Hepatocyte (in vitro differentiated cells): ENCODE data around the gene MIS12. TPM values are rescaled to one million over a fixed set of nuclear protein-coding genes. Genes with fewer than 3 reads are reported as not detected.

Source experiments
- DNase-seq: peaks from one replicate; pipeline ENCODE4 v3.0.0-alpha.2; 2016; ENCODE audit warnings: low spot score
- H2AFZ ChIP-seq: fragments of 200-600 bp; sonication (generic); 2 replicates; pipeline ENCODE4 v1.6.0; 2016; ENCODE audit warnings: antibody characterized with exemption, mild to moderate bottlenecking
- H3K27ac ChIP-seq: fragments of 200-600 bp; sonication (generic); 2 replicates; pipeline ENCODE4 v1.5.1; 2016; ENCODE audit warnings: mild to moderate bottlenecking
- H3K27me3 ChIP-seq: fragments of 200-600 bp; sonication (generic); 2 replicates; pipeline ENCODE4 v1.6.1; 2016
- H3K36me3 ChIP-seq: fragments of 200-600 bp; sonication (generic); replicated peaks from 2 replicates; pipeline ENCODE4 v1.5.1; 2016; ENCODE audit warnings: low read depth; ENCODE audit not compliant: insufficient read depth
- H3K4me1 ChIP-seq: fragments of 200-600 bp; sonication (generic); 2 replicates; pipeline ENCODE4 v1.5.1; 2016; ENCODE audit warnings: mild to moderate bottlenecking, moderate library complexity; ENCODE audit not compliant: insufficient read depth
- H3K4me2 ChIP-seq: fragments of 200-600 bp; sonication (generic); 2 replicates; pipeline ENCODE4 v1.6.0; 2016
- H3K4me3 ChIP-seq: fragments of 200-600 bp; sonication (generic); 2 replicates; pipeline ENCODE4 v1.5.1; 2016; ENCODE audit warnings: mild to moderate bottlenecking
- H3K79me2 ChIP-seq: fragments of 200-600 bp; sonication (generic); 2 replicates; pipeline ENCODE4 v1.6.0; 2017; ENCODE audit warnings: mild to moderate bottlenecking
- H3K9me2 ChIP-seq: fragments of 200-600 bp; sonication (generic); replicated peaks from 2 replicates; pipeline ENCODE4 v1.6.0; 2017; ENCODE audit warnings: mild to moderate bottlenecking; ENCODE audit not compliant: insufficient read depth
- H3K9me3 ChIP-seq: fragments of 200-600 bp; sonication (generic); 2 replicates; pipeline ENCODE4 v1.5.1; 2016; ENCODE audit warnings: low read depth, mild to moderate bottlenecking
- H4K20me1 ChIP-seq: fragments of 200-600 bp; sonication (generic); 2 replicates; pipeline ENCODE4 v1.6.0; 2016; ENCODE audit warnings: mild to moderate bottlenecking; ENCODE audit not compliant: insufficient read depth, poor library complexity, severe bottlenecking
- CTCF ChIP-seq: fragments of 200-600 bp; sonication (generic); IDR thresholded peaks from 2 replicates; pipeline ENCODE4 v1.5.1; 2016; ENCODE audit warnings: antibody characterized with exemption, mild to moderate bottlenecking; ENCODE audit not compliant: poor library complexity
- EZH2 ChIP-seq: fragments of 200-600 bp; sonication (generic); IDR thresholded peaks from 2 replicates; pipeline ENCODE4 v1.6.1; 2016; ENCODE audit warnings: antibody characterized with exemption, mild to moderate bottlenecking, borderline replicate concordance
- EZH2phosphoT487 ChIP-seq: fragments of 200-600 bp; sonication (generic); IDR thresholded peaks from one replicate; pipeline ENCODE4 v1.6.1; 2018; ENCODE audit warnings: antibody characterized with exemption, mild to moderate bottlenecking, low read depth, moderate library complexity; ENCODE audit not compliant: unreplicated experiment, severe bottlenecking
- WGBS: methylation state at CpG from one replicate; pipeline ENCODE4 v1.1.6; 2016; ENCODE audit warnings: low lambda C conversion rate; ENCODE audit errors: missing lambda C conversion rate; 5-methylcytosine and 5-hydroxymethylcytosine counted together
- polyA plus RNA-seq: library from polyadenylated mRNA; unstranded; fragments of >200 nt; fragmentation: Nextera tagmentation; extraction: Ambion mirVana; gene quantifications from 2 replicates; pipeline ENCODE4 v1.2.1, GENCODE V29; 2016
- total RNA-seq: library from RNA; depleted of rRNA; stranded (reverse); fragments of >200 nt; gene quantifications from 2 replicates; pipeline ENCODE4 v1.2.3, GENCODE V29; 2014

MIS12 gene
- total and polyA plus RNA-seq, 2 experiments from 2014 or later: 20.8 to 33.0 TPM

GRCh38 chr17:5530265-5531084 lies 44.1 kb downstream of the MIS12 start:
- Histone ChIP-seq H2AFZ (no peak overlapping the region), H3K27ac (no peak overlapping the region), H3K27me3 (no peaks in the 10 kb centered on the region), H3K4me2 (no peak overlapping the region), H3K4me3 (no peak overlapping the region), H3K9me3 (no peaks in the 10 kb centered on the region), H4K20me1 (no peaks in the 10 kb centered on the region), H3K36me3 (no peaks in the 10 kb centered on the region), H3K4me1 (peaks cover 10% of the 10 kb centered on the region), H3K79me2 (no peaks in the 10 kb centered on the region), H3K9me2 (no peaks in the 10 kb centered on the region)
- TF ChIP-seq CTCF: no peak
- TF ChIP-seq EZH2phosphoT487: no peak
- no peak for TF ChIP-seq EZH2
- no peak for DNase-seq
- 91% methylated on average over 12 of the region's 12 CpGs for WGBS

DNA sequence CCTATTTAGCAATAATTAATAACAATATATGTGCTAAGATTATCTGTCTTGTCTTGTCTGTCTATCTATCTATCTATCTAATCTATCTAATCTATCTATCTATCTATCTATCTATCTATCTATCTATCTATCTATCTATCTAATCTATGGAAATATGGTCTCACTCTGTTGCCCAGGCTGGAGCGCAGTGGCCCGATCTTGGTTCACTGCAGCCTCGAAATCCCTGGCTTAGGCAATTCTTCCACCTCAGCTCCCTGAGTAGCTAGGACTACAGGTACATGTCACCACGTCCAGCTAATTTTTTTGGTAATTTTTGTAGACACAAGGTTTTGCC lies 44.7 kb downstream of the MIS12 start:
- H3K27ac ChIP-seq: no peak overlapping the region

GRCh38 chr17:5532581-5532980 lies 46.2 kb downstream of the MIS12 start:
- TF ChIP-seq EZH2phosphoT487 (no peak), EZH2 (no peak), CTCF (no peak)
- Histone ChIP-seq H3K79me2 (no peaks in the 10 kb centered on the region), H3K4me1 (no peaks in the 10 kb centered on the region), H3K9me2 (no peaks in the 10 kb centered on the region), H3K27ac (no peak overlapping the region), H2AFZ (no peak overlapping the region), H3K27me3 (no peaks in the 10 kb centered on the region), H3K4me3 (no peak overlapping the region), H3K4me2 (no peak overlapping the region), H4K20me1 (no peaks in the 10 kb centered on the region), H3K36me3 (no peaks in the 10 kb centered on the region), H3K9me3 (no peaks in the 10 kb centered on the region)
- DNase-seq: no peak
- WGBS: 80% methylated on average over 7 of the region's 8 CpGs

More for the DNA sequence above, 44.7 kb downstream of the MIS12 start:
- no peak for TF ChIP-seq EZH2
- no peak for TF ChIP-seq CTCF
- TF ChIP-seq EZH2phosphoT487: no peak
- H3K4me1 ChIP-seq: peaks cover 10% of the 10 kb centered on the region
- H4K20me1 ChIP-seq: no peaks in the 10 kb centered on the region
- no peaks in the 10 kb centered on the region for H3K9me2 ChIP-seq
- H3K79me2 ChIP-seq: no peaks in the 10 kb centered on the region
- no peak overlapping the region for H3K4me2 ChIP-seq
- H3K9me3 ChIP-seq: no peaks in the 10 kb centered on the region
- no peak for DNase-seq
- no peak overlapping the region for H2AFZ ChIP-seq
- 91% methylated on average over 4 of the region's 4 CpGs for WGBS
- no peak overlapping the region for H3K4me3 ChIP-seq
- H3K36me3 ChIP-seq: no peaks in the 10 kb centered on the region
- no peaks in the 10 kb centered on the region for H3K27me3 ChIP-seq
